BJ (cell line): ENCODE measurements around the gene NINJ2. TPM values are rescaled to one million over a fixed set of nuclear protein-coding genes. Genes with fewer than 3 reads are reported as not detected.
"Not testable (repeated sequence)": the region's sequence is repeated elsewhere in the genome, so short reads cannot be mapped to it uniquely, and the experiment has no call there.

Experiments used
- CTCF ChIA-PET: fragments of 350-600 bp; formaldehyde crosslinking; extraction: SDS; loops from one replicate; lab custom pipeline; 2021; ENCODE audit warnings: antibody characterized with exemption, inconsistent platforms; lab: Yijun Ruan, JAX
- POLR2A ChIA-PET: fragments of 300-600 bp; sonication (Branson Sonifier 250); formaldehyde crosslinking; extraction: SDS; loops from one replicate; lab custom pipeline; 2021; ENCODE audit warnings: antibody characterized with exemption; lab: Charles Lee
- DNase-seq: peaks from one replicate; pipeline ENCODE4 v3.0.0-alpha.2; 2011; ENCODE audit warnings: low read depth
- H3K27me3 ChIP-seq: 2 replicates; pipeline ENCODE4 v1.6.0; 2011; ENCODE audit warnings: low read length; ENCODE audit not compliant: control insufficient read depth, insufficient read depth
- H3K36me3 ChIP-seq: 2 replicates; pipeline ENCODE4 v1.5.1; 2011; ENCODE audit warnings: low read length; ENCODE audit not compliant: control insufficient read depth, insufficient read depth
- H3K4me3 ChIP-seq: 2 replicates; pipeline ENCODE4 v1.5.1; 2011; ENCODE audit warnings: low read depth, mild to moderate bottlenecking, control low read depth, low read length
- CTCF ChIP-seq: IDR thresholded peaks from 2 replicates; pipeline ENCODE4 v1.5.1; 2011; ENCODE audit warnings: low read depth, mild to moderate bottlenecking, control low read depth, inconsistent platforms, low read length, moderate library complexity; ENCODE audit not compliant: insufficient read depth
- polyA minus RNA-seq: library from RNA; depleted of rRNA, polyadenylated mRNA; stranded (reverse); fragments of >200 nt; gene quantifications from 2 replicates; pipeline ENCODE4 v1.2.3, GENCODE V29; 2011; rRNA and poly(A)+ RNA removed
- polyA plus RNA-seq: library from polyadenylated mRNA; depleted of rRNA; stranded (reverse); fragments of >200 nt; gene quantifications from 2 replicates; pipeline ENCODE4 v1.2.3, GENCODE V29; 2011; rRNA removed

Gene NINJ2, protein sequence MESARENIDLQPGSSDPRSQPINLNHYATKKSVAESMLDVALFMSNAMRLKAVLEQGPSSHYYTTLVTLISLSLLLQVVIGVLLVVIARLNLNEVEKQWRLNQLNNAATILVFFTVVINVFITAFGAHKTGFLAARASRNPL
- polyA plus RNA-seq (0.32 and 0.55 TPM in 2 replicates), polyA minus RNA-seq (0.57 TPM in 1 of 2 replicates, not detected in the other)

DNA sequence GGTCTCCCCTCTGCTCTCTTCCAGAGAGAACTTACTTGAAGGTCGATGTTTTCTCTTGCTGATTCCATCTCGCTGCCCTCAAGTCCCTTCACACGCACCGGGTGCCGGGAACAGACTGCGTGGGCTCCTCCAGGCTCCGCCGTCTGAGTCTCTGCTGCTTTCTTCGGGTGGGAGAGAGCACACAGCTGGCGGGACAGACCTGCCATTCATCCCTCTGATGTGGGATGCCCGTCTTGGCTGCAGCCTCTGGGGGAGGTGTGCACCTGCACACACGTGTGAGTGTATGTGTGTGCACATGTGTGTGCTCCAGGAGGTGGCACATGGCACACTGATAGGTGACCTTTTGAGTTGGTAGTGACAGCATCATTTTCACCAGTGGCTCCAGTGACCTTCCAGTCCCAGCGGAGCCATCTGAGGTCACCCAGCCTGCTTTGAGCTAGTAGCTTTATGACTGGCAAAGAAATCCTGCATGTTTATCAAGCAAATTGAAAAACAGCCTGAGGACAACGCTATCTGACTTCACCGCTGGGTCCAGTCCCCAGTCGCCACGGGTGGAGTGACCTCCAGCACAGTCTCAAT lies at the start of gene NINJ2:
NINJ2 (minus strand) TSS at position 153 of the 579 bp plus-strand sequence; CDS start at position 68, 85 bp downstream.
- Histone ChIP-seq H3K4me3 (no peak within 1 kb of the TSS), H3K27me3 (peaks cover 8% of the 10 kb centered on the region), H3K36me3 (no peaks in the 10 kb centered on the region)
- DNase-seq = no peak
- TF ChIP-seq CTCF = no peak
- CTCF ChIA-PET = interaction anchor here (0.8 to 1.6 kb wide), 4 partner anchors 13 to 88 kb away, joined by 3 to 6 read pairs (median 4); no protein-coding TSS in a partner anchor
- POLR2A ChIA-PET = no interaction called here

- Histone ChIP-seq H3K36me3 (no peaks in the 10 kb centered on the region), H3K27me3 (no peaks in the 10 kb centered on the region; the same call in 1 of the 2 replicates), H3K4me3 (no peak overlapping the region)
- ChIA-PET POLR2A (no interaction called here), CTCF (interaction anchor here (1.1 to 1.7 kb wide), 2 partner anchors 50 to 104 kb away, joined by 3 read pairs; no protein-coding TSS in a partner anchor)
- TF ChIP-seq CTCF = no peak
- DNase-seq = no peak
Measured at GRCh38 chr12:712172-712863, 49.1 kb upstream of the NINJ2 start.

GRCh38 chr12:709455-710020 lies 46.3 kb upstream of the NINJ2 start:
- Histone ChIP-seq H3K27me3 (peaks cover under 1% of the 10 kb centered on the region; the same call in 1 of the 2 replicates), H3K36me3 (no peaks in the 10 kb centered on the region), H3K4me3 (no peak overlapping the region)
- ChIA-PET POLR2A (no interaction called here), CTCF (no interaction called here)
- TF ChIP-seq CTCF = no peak
- DNase-seq = no peak

DNA sequence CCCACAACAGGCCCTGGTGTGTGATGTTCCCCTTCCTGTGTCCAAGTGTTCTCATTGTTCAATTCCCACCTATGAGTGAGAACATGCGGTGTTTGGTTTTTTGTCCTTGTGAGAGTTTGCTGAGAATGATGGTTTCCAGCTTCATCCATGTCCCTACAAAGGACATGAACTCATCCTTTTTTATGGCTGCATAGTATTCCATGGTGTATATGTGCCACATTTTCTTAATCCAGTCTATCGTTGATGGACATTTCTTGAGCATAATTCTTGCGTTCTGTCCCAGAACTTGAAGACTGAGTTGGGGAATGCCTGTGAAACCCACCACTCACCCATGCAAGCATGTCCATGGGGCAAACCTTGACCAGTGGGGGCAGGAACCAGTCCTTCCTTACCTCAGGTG lies 44.8 kb upstream of the NINJ2 start:
- H3K36me3 ChIP-seq, H3K4me3 ChIP-seq, DNase-seq, POLR2A ChIA-PET, H3K27me3 ChIP-seq, CTCF ChIA-PET: not testable (repeated sequence)

GRCh38 chr12:704516-705242 lies 41.4 kb upstream of the NINJ2 start:
- DNase-seq = no peak
- H3K4me3 ChIP-seq = no peak overlapping the region
- TF ChIP-seq CTCF = no peak
- H3K27me3 ChIP-seq = peaks cover 2% of the 10 kb centered on the region; the same call in 1 of the 2 replicates
- CTCF ChIA-PET = no interaction called here
- no peaks in the 10 kb centered on the region for H3K36me3 ChIP-seq
- POLR2A ChIA-PET = no interaction called here
